Dermis blood vessel endothelial cell (primary cell): ENCODE results near the gene UNC5CL. TPM values are rescaled to one million over a fixed set of nuclear protein-coding genes. Genes with fewer than 3 reads are reported as not detected.

Source experiments
- DNase-seq: peaks from one replicate; pipeline ENCODE4 v3.0.0; 2010
- total RNA-seq: library from RNA; depleted of rRNA; stranded (reverse); fragments of >200 nt; gene quantifications from 2 replicates; pipeline ENCODE4 v1.2.3, GENCODE V29; 2014

The UNC5CL gene
- total RNA-seq, 1 donor from 2014 or later = 0.17 TPM

DNA sequence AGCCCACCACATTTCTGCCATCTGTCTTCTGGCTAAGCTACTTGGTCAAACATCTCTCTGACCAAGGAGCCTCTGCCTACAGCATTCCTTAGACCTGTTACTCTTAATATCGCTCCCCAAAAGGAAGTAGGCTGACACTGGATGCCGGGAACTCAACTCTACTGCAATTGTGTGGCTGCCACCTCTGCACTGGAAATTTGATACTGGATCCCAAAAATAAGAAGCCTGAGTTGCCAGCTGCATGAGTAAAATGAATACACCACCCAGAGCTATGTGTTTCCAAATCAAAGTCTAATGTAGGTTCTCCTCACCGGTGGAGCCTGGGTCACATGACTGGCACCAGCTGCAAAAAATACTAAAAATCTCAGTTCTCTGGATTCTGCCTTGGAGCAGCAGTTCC, 36.9 kb downstream of the UNC5CL start:
- no peak for DNase-seq

DNA sequence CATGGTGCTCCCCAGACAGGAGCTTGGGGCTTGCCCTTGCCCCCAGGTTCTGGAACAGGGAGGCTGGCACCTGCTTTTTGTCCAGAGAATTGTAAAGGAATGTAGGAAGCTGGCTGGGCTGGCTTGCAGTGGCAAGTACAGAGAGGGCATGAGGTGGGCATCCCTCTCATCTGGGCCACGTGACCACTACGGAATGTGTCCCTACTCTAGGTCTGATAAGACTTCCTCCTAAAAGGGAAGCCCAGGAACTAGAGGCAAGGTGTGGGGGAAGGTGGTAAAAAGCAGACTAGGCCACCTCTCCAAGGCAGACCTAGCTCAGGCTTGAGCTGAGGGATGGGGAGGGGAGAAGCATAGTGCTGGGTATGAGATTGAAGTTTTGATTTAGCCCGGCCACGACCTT, 38.8 kb downstream of the UNC5CL start:
- no peak for DNase-seq

DNA sequence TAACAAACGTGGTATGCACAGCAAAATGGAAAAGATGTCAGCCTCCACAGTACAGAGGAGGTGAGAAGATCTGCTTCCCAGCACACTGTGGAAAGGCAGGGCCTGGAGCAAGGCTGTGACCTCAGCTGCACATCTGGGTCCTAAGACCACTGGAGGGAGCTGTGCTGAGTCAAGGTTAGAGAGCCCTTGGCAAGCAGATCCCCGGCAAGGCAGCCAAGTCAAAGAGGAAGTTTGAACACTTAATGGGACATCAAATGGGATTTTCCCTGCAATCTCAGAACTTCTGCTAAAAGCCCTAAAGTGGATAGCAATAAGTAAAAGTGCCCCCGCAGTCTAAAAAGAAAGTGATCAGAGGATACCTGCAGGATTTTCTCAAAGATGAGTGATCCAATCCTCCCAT, 39.5 kb downstream of the UNC5CL start:
- peak; percentile 60 for DNase-seq

DNA sequence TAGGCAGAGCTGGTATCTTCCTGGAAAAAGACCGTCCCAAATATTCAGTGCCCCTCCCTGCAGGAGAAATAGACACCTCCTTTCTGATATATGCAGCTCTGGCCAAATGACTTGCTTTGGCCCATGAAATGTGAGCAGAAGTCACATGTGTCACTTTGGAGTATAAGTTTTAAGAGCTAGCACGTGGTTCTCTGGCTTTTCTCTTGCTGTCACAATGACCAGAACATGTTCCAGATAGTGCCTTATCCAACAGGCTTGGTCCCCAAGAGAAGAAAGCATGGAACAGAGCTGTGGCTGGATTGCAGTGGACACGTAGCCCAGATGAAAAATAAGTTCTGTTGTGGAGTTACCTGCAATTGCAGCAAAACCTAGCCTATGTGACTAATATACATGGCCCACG, 40.4 kb downstream of the UNC5CL start:
- no peak for DNase-seq

DNA sequence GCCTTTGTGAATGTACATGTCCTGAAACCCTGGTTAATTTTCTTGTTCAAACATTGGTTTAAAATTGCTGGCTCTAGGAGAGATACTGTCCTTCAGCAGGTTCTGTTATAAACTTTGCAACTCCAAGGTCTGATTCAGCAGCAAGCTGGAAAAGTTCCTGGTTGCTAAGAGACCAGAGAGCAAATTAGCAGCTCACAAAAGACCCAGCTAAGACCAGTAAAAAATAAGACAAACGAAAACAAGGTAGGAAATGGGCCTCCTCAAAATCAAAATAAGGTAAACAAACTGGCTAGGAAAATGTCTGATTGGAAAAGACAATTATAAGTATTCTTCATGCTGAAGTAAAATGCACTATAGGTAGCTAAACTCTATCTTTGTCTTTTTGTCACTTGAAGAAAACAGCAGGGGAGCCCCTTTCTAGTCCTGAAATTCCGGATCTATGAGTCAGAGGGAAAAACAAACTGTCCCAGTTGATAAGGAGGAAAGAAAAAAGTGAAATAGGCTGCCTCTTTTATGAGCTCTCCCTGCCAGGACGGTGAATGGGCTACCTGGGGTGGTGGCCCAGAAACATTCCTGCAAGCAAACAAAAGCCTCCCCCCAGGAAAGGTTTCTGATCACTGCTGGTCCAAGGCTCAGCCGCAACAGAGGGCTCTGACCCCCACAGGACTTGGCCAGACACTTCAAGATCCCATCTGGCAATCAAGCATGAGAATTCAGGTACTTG, 41.6 kb downstream of the UNC5CL start:
- DNase-seq = peak; percentile 70

DNA sequence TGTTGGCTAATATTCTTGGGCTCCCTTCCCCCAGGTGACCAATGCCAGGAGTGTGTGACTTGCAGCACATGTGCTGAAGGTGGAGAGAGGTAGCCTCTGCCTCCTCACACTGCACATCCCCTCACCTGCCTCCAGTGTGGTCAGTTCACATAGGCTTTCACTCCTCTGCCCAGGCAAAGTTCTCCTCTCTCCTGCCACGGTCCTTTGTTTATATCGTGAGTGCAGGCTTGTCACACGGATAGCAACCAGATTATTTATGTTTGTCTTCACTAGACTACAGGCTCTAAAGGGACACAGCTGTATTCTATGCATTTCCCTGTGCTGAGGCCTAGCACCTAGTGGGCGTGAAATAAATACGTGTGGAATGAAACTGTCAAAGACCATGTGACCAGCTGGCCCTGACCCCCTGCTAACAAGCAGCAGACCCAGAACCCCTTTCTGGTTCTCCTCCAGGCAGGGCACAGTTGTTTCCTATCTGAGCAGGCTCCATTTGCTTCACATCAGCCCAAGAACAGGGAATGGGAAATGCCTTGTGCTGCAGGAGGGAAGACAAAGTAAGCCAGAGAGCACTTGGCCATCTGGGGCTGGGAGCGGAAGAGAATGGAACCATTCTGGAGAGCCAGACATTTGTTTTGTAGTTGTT, 42.3 kb downstream of the UNC5CL start:
- peak; percentile 49 for DNase-seq

DNA sequence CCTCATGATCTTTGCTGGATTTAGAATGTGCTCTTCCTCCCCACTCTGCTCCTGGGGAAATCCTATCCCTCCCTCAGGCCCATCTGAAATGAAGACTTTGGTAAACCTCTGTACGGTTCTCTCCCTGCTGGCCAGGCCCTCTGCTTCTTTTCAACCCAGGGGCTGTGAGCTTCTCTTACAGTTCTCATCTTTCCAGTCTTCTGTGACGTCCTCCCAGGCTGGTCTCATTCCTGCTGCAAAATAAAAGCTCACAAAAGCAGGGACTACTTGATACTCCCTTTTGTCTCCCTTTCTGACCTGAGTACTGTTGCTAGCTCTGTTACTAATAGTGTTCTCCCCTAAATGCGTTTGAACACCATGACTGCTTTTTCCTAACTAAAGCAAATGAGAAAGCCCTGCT, 46.3 kb downstream of the UNC5CL start:
- DNase-seq = no peak

DNA sequence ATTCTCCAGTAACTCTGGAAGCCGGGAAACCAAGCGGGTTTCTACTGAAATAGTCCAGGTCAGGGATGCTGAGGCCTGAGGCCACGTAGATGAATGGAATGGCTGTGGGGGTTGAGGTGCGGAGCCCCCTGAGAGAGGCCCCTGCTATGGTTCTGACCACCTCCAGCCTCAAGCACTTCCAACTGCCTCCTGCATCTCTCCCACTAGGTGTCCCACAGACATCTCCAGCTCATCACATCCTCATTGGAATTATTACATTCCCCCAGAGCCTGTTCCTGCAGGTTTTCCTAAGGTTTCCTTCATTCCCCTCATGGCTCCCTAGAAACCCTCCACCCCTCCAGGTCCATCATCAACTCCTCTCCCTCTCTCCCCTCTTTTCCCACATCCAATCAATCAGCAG, 48.7 kb downstream of the UNC5CL start:
- DNase-seq = no peak

DNA sequence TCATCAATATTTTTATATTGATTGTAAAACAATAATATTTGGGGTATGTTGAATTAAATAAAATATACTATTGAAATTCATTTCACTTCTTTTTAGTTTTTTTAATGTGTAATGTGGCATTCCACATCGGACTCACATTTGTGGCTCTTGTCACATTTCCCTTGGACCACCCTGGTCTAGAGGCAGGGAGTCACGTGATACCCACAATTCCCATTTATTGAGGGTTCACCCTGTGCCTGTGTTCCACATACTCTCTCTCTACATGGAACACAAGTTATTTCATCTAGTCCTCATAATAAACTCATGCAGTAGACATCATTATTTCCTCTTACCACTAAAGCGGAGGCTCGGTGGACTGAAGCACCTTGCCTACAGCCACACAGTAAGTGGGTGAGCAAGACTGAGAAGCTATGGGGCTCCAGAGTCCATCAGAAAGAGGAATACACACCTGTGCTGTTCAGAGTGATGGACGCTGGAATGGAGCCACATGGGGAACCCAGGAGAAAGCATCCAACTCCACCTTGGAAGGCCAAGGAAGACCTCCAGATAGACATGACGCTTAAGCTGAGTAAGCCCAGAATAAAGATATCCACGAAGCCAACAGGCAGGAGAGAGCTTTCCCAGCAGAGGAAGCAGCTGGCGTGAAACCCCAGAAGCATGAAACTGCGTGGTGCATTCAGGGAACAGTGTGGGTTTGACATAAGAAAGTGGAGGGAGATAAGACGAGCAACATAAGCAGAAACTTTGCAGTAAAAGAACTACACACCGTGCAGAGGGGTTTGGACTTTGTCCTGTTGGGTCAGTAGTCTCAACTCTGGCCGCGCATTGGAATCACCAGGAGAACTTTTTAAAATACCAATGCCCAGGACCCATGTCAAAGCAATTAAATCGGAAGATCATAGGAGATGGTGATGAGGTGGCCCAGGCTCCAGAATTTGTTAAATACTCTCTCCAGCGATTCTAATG, 49.5 kb downstream of the UNC5CL start:
- no peak for DNase-seq

DNA sequence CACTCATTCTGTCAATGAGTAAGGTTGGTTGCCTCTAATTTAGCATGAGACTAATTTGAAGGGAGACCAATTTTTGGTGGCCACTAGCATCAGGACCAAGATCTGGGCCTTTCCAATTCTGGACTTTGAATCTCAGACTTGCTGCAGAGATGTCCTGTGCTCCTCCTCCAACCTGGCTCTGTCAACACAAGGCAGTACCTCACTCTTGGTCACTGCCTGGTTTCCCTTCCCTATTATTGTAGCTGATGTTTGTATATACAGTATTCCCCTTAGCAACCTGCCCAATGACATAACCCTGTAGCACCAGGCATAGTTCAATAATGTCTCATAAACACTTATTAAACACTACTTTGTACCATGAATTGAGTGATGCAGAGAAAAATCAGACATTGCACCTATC, 50.4 kb downstream of the UNC5CL start:
- no peak for DNase-seq

DNA sequence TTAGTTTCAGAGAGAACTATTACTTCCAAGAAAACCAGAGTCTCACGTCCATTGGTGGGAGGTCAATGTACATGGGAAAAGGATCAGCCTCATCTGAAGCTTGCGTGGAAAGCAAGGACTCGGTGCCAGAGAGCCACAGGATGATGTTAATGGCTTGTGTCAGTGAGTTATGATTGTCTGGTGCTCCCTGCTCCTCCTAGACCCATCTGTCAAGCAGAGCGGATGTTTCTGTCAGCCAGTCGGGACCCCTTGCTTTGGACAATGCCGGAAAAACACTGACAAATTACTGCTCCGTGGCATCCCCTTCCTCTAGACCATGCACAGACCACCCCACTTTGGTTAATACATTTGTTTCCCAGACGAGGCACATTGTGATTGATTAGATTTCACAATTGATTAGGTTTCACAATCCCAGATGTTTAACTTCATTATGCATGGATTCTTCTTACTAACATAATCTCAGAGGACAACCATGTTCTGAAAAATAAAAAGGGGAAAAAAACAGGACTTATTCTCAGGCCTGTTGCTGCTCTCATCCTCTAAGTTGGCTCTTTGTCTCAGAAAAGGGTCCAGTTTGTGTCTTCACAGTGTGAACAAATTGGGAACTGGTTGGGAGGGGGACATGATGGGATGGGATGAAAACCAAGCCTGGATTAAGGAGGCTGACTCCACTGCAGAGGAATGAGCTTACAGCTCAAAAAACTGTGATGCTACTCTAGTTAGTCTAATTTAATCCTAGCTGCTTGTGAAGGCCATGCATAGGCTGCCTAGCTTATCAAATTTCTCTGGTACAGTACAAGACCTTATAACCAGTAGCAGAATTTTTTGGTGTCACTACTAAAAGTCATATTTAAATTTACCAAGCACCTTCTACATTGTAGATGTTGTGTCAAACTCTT, 51.9 kb downstream of the UNC5CL start:
- no peak for DNase-seq

DNA sequence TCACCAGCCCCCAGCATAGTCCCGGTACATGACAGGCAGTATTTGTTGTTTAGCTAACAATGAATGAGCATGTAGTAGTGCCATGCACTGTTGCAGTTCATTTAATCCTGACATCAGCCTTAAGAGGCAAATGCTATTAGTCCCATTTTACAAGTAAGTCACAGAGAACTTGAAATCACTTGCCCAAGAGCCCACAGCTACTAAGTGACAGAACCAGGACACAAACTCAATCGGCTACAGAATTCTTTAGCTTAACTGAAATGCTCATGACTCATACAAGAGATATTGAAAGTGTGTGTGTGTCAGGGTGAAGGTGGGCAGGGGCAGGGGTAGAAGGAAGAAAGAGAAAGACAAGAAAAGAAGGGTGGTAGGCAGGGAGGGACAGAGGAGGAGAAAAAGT, 52.7 kb downstream of the UNC5CL start:
- no peak for DNase-seq

DNA sequence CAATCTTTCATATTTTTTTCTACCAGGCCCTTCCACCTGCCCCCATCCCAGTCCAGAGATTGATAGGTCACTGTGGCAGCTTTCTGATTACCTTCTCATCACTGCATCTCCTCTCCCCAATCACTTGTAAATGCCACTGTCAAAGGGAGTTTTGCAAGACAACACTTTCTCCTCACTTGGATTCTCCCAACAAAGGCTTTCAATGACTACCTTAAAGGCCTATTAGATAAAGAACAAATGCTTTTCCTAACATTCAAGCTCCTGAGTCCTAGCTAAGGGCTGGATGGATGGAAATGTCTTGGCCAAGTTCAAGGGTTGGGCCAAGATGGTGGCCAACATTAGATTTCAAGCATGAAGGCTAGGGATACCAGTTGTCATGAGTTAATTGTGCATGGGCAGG, 55.3 kb downstream of the UNC5CL start:
- no peak for DNase-seq

DNA sequence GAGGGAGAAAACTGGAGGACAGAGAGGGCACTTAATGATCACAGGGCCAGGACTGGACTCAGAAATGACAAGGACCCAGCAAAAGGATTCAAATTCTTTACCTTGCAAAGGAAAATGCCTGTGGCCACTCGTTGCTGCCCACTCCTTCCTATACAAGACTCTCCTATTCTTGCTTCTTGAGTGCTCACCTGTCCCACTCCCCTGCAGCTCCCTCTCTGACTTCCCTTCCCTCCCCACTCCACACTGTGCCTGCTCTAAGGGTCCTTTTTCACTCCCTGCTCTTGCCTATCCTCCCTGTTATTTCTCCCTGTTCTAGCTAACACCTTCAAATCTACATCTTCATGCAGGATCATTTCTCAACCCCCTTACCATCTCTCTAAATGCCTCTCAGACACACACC, 56.1 kb downstream of the UNC5CL start:
- no peak for DNase-seq

DNA sequence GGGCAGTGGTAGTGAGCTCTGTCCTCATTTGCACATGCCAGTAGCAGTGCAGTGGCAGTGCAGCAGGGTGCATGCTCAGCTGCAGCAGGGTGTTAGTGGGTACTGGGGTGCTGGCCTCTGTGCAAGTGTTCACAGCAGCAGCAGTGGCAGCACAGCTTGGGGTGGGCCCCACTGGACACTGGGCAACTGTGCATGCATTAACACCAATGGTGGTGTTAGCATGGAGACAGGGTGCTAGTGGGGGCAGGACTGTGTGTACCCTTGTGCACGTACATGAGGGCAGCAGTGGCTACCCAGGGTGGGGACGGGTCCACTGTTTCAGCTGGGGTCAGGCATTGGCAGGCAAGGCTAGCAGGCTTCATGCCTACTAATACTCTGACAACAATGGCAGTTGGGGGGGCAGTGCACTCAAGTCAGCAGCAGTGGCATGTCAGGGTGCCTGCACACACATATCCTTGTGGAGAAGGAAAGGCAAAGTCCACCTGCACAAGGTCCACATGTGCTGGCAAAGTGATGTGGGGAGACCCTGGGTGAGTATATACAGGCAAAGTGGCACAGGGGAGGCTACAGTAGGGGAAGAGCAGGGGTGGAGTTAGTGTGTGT, 60.2 kb downstream of the UNC5CL start:
- no peak for DNase-seq

DNA sequence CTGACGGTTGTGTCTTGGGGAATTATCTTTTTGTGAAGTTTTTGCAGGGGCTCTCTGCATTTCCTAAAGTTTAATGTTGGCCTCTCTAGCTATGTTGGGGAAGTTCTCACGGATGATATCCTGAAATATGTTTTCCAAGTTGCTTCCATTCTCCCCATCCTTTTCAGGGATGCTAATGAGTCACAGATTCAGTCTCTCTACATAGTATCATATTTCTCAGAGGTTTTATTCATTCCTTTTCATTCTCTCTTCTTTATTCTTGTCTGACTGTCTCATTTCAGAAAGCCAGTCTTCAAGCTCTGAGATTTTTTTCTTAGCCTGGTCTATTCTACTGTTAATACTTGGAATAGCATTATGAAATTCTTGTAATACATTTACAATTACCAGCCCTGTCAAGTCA, 61.3 kb downstream of the UNC5CL start:
- DNase-seq = no peak

DNA sequence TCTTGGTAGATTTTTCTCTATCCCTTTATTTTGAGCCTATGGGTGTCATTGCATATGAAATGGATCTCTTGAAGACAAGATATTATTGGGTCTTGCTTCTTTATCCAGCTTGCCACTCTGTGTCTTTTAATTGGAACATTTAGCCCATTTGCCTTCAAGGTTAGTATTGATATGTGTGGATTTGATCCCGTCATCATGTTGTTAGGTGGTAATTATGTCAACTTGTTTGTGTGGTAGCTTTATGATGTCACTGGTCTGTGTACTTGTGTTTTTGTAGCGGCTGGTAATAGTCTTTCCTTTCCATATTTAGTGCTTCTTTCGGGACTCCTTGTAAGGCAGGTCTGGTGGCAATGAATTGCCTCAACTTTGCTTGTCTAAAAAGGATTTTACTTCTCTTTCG, 61.9 kb downstream of the UNC5CL start:
- DNase-seq = no peak

Other genes starting within 250 kb of the UNC5CL start
- not detected in 2 replicates for gene TSPO2, start 3.2 kb upstream of the UNC5CL start, total RNA-seq
- 0.19 TPM in 1 of 2 replicates, not detected in the other for gene APOBEC2, start 14.0 kb upstream of the UNC5CL start, total RNA-seq
- 11.2 and 11.6 TPM in 2 replicates for gene OARD1, start 33.1 kb upstream of the UNC5CL start, total RNA-seq
- 16.2 and 22.6 TPM in 2 replicates for gene NFYA, start 33.8 kb upstream of the UNC5CL start, total RNA-seq
- not detected in 2 replicates for gene TREML1, start 115.1 kb upstream of the UNC5CL start, total RNA-seq
- not detected in 2 replicates for gene TREM2, start 123.9 kb upstream of the UNC5CL start, total RNA-seq
- not detected in 2 replicates for gene TREML2, start 161.9 kb upstream of the UNC5CL start, total RNA-seq
- not detected in 2 replicates for gene TREML4, start 189.1 kb upstream of the UNC5CL start, total RNA-seq
- gene TREM1, start 247.5 kb upstream of the UNC5CL start, total RNA-seq = not detected in 2 replicates